Nucleus accumbens (tissue), 56 donors: Measurements from ENCODE around the gene TNIK.
A peak's percentile ranks its signal among the peaks of the same experiment; 100 is the strongest.
"Not testable (repeated sequence)": the region's sequence is repeated elsewhere in the genome, so short reads cannot be mapped to it uniquely, and the experiment has no call there.

Source experiments
- DNase-seq, 56 donors: peaks; one replicate each; lab custom pipeline; 2025; lab: John Stamatoyannopoulos, UW

The TNIK gene

GRCh38 chr3:171295484-171296373 lies 164.5 kb downstream of the TNIK start:
- peak in 12 of 56 donors; percentile 4 to 45 (median 14) for DNase-seq

GRCh38 chr3:171293142-171293782 lies 166.9 kb downstream of the TNIK start:
- DNase-seq = no peak

GRCh38 chr3:171290680-171291079 lies 169.5 kb downstream of the TNIK start:
- DNase-seq = no peak

- DNase-seq = no peak
These were observed 170.9 kb downstream of the TNIK start for GRCh38 chr3:171289291-171289690.

GRCh38 chr3:171287761-171288160 lies 172.4 kb downstream of the TNIK start:
- not testable (repeated sequence) for DNase-seq

- DNase-seq = no peak
These were observed 173.5 kb downstream of the TNIK start for GRCh38 chr3:171286580-171287249.

- no peak for DNase-seq
These were observed 174.9 kb downstream of the TNIK start for GRCh38 chr3:171285287-171285686.

GRCh38 chr3:171284308-171285075 lies 175.7 kb downstream of the TNIK start:
- DNase-seq = no peak

- no peak for DNase-seq
These were observed 176.4 kb downstream of the TNIK start for GRCh38 chr3:171283848-171284222.

- DNase-seq = peak in 18 of 56 donors; percentile 2 to 64 (median 26)
These were observed 176.9 kb downstream of the TNIK start for GRCh38 chr3:171283183-171283847.

- no peak for DNase-seq
These were observed 178.2 kb downstream of the TNIK start for GRCh38 chr3:171282041-171282440.

GRCh38 chr3:171281256-171281992 lies 178.8 kb downstream of the TNIK start:
- DNase-seq = no peak

GRCh38 chr3:171279972-171280371 lies 180.2 kb downstream of the TNIK start:
- no peak for DNase-seq

- no peak for DNase-seq
These were observed 182.0 kb downstream of the TNIK start for GRCh38 chr3:171278299-171278590.

- DNase-seq = no peak
These were observed 182.5 kb downstream of the TNIK start for GRCh38 chr3:171277456-171278298.

GRCh38 chr3:171276923-171277322 lies 183.3 kb downstream of the TNIK start:
- no peak for DNase-seq

GRCh38 chr3:171274222-171274621 lies 186.0 kb downstream of the TNIK start:
- DNase-seq = no peak

- DNase-seq = no peak
These were observed 189.7 kb downstream of the TNIK start for GRCh38 chr3:171270541-171270940.

GRCh38 chr3:171269542-171269941 lies 190.7 kb downstream of the TNIK start:
- DNase-seq = no peak
